ENCODE measurements around the gene HM13.

- no peak for TF ChIP-seq CTCF (conservative IDR thresholded peaks at IDR 0.05)
- TF ChIP-seq EZH2 (IDR thresholded peaks at IDR 0.05; ENCODE audit: low read depth) = no peak
Observed at GRCh38 chr20:31566319-31566657, 52.0 kb downstream of the HM13 start.

Measured in PC-9 (cell line).